ENCODE data around the gene TTC21A. TPM values are rescaled to one million over a fixed set of nuclear protein-coding genes. Genes with fewer than 3 reads are reported as not detected.

The TTC21A gene
- total and polyA plus RNA-seq, 12 donors = 1.2 to 35.7 (median 5.8) TPM

GRCh38 chr3:39068556-39068955, 38.9 kb upstream of the TTC21A start:
- Histone ChIP-seq H3K27me3 (no peaks in the 10 kb centered on the region), H3K36me3 (replicated peaks in 1 of 2) (peaks cover 0 to 28% of the 10 kb centered on the region in 2 donors), H3K27ac (no peak overlapping the region), H3K4me1 (replicated peaks in 1 of 2) (no peaks in the 10 kb centered on the region), H3K9me3 (replicated peaks in 1 of 3) (no peaks in the 10 kb centered on the region), H3K4me3 (no peak overlapping the region)
- no peak for DNase-seq
- 78 to 94% (median 86%) methylated on average over 3 of the region's 3 CpGs for WGBS, 4 donors
- TF ChIP-seq CTCF (IDR thresholded peaks at IDR 0.05) (no peak), POLR2A (IDR thresholded peaks at IDR 0.05) (no peak)
- intact Hi-C loops (cut with DNase I) = no loop called here

- peaks cover 0 to 44% of the 10 kb centered on the region in 2 donors for H3K36me3 ChIP-seq (replicated peaks in 1 of 2)
- no peaks in the 10 kb centered on the region for H3K9me3 ChIP-seq (replicated peaks in 1 of 3)
- TF ChIP-seq CTCF (IDR thresholded peaks at IDR 0.05) = no peak
- TF ChIP-seq POLR2A (IDR thresholded peaks at IDR 0.05) = no peak
- intact Hi-C loops (cut with DNase I) = no loop called here
- 91 to 96% (median 96%) methylated on average over 10 of the region's 10 CpGs for WGBS, 4 donors
- H3K4me3 ChIP-seq = no peak overlapping the region
- no peaks in the 10 kb centered on the region for H3K4me1 ChIP-seq (replicated peaks in 1 of 2)
- no peaks in the 10 kb centered on the region for H3K27me3 ChIP-seq
- no peak overlapping the region for H3K27ac ChIP-seq
- DNase-seq = no peak
These were observed 31.6 kb upstream of the TTC21A start for GRCh38 chr3:39075910-39076309.

GRCh38 chr3:39079530-39079929, 27.9 kb upstream of the TTC21A start:
- TF ChIP-seq CTCF (IDR thresholded peaks at IDR 0.05) = no peak
- no peak for TF ChIP-seq POLR2A (IDR thresholded peaks at IDR 0.05)

GRCh38 chr3:39080026-39080425, 27.5 kb upstream of the TTC21A start:
- Histone ChIP-seq H3K27me3 (no peaks in the 10 kb centered on the region), H3K4me1 (replicated peaks in 1 of 2) (no peaks in the 10 kb centered on the region), H3K9me3 (replicated peaks in 1 of 3) (no peaks in the 10 kb centered on the region), H3K27ac (no peak overlapping the region), H3K36me3 (replicated peaks in 1 of 2) (peaks cover 0 to 33% of the 10 kb centered on the region in 2 donors), H3K4me3 (no peak overlapping the region)
- TF ChIP-seq POLR2A (IDR thresholded peaks at IDR 0.05) (no peak), CTCF (IDR thresholded peaks at IDR 0.05) (no peak)
- no peak for DNase-seq
- intact Hi-C loops (cut with DNase I) = no loop called here

More at GRCh38 chr3:39079530-39079929, 27.9 kb upstream of the TTC21A start:
- intact Hi-C loops (cut with DNase I) = no loop called here
- Histone ChIP-seq H3K4me1 (replicated peaks in 1 of 2) (no peaks in the 10 kb centered on the region), H3K27me3 (no peaks in the 10 kb centered on the region), H3K27ac (no peak overlapping the region), H3K4me3 (no peak overlapping the region), H3K9me3 (replicated peaks in 1 of 3) (no peaks in the 10 kb centered on the region), H3K36me3 (replicated peaks in 1 of 2) (peaks cover 0 to 35% of the 10 kb centered on the region in 2 donors)
- DNase-seq = no peak

Measured in adrenal gland (tissue), 12 donors.